ENCODE measurements around the gene PHACTR2. TPM values are rescaled to one million over a fixed set of nuclear protein-coding genes. Genes with fewer than 3 reads are reported as not detected.
"Not testable (repeated sequence)": the region's sequence is repeated elsewhere in the genome, so short reads cannot be mapped to it uniquely, and the experiment has no call there.

Gene PHACTR2
- total RNA-seq, 1 experiment from 2014 or later: 39.8 TPM

DNA sequence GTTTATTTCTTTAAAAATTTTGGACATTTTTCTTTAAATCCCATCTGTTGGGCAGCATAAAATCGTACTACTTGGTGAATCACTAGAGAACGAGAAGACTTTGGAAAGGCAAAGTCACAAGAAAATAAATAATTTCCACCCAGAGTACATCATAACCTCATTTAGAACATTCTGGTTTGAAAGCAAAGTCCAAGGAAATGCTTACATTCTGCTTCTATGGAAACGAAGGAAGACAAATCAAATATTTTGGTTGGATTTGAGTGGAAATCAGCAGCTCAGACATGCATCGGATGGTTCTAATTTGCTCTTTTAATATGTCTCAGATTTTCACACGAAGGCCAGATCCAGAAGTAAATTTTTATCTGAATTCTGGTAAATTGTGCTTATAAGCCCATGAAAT, 104.7 kb downstream of the PHACTR2 start:
- Histone ChIP-seq H3K36me3 (ENCODE audit: low read depth) (peaks cover 12% of the 10 kb centered on the region; the same call in 1 of the 2 replicates), H3K4me3 (no peak overlapping the region), H3K27ac (no peak overlapping the region), H3K4me1 (replicated peaks; ENCODE audit: insufficient read depth) (no peaks in the 10 kb centered on the region), H3K27me3 (ENCODE audit: insufficient read depth, low read depth) (no peaks in the 10 kb centered on the region), H3K4me2 (no peak overlapping the region), H3K9me3 (ENCODE audit: insufficient read depth, low read depth) (peaks cover 9% of the 10 kb centered on the region), H4K20me1 (ENCODE audit: insufficient read depth) (no peaks in the 10 kb centered on the region), H2AFZ (no peak overlapping the region), H3K9me2 (ENCODE audit: insufficient read depth) (no peaks in the 10 kb centered on the region), H3F3A (ENCODE audit: insufficient read depth, low read depth) (no peaks in the 10 kb centered on the region), H3K79me2 (ENCODE audit: low read depth) (no peaks in the 10 kb centered on the region)
- no TSS peak for BruUV-seq (replicated peaks)
- DNase-seq: no peak
- no peak for TF ChIP-seq EZH2 (IDR thresholded peaks at IDR 0.05; ENCODE audit: low read depth)
- TF ChIP-seq, protein P1, sequence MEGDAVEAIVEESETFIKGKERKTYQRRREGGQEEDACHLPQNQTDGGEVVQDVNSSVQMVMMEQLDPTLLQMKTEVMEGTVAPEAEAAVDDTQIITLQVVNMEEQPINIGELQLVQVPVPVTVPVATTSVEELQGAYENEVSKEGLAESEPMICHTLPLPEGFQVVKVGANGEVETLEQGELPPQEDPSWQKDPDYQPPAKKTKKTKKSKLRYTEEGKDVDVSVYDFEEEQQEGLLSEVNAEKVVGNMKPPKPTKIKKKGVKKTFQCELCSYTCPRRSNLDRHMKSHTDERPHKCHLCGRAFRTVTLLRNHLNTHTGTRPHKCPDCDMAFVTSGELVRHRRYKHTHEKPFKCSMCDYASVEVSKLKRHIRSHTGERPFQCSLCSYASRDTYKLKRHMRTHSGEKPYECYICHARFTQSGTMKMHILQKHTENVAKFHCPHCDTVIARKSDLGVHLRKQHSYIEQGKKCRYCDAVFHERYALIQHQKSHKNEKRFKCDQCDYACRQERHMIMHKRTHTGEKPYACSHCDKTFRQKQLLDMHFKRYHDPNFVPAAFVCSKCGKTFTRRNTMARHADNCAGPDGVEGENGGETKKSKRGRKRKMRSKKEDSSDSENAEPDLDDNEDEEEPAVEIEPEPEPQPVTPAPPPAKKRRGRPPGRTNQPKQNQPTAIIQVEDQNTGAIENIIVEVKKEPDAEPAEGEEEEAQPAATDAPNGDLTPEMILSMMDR (conservative IDR thresholded peaks at IDR 0.05): no peak
- ChIA-PET CTCF (interaction anchor here (0.7 kb wide), 1 partner anchor 397 kb away, joined by 3 read pairs; no protein-coding TSS in a partner anchor), POLR2A (ENCODE audit: unreplicated experiment) (no interaction called here)
- intact Hi-C loops (cut with micrococcal nuclease; ENCODE audit: unreplicated experiment): no loop called here

DNA sequence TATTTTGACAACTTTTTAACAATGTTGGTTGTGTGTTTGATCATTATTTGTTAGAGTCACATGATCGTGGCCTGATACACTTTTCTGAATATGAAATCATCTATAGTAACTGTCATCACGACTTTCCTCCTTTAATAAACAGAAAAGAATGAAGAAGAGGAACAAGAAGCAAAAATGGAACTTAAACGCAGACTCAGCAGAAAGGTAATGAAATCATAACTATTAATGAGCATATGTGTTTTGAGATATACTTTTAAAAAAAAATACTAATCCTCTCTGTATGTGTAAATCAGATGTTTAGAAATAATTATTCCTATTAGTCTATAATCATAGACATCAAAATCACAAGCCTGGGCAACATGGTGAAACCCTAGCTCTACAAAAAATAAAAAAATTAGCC, 105.3 kb downstream of the PHACTR2 start:
- H3K4me2 ChIP-seq: no peak overlapping the region

DNA sequence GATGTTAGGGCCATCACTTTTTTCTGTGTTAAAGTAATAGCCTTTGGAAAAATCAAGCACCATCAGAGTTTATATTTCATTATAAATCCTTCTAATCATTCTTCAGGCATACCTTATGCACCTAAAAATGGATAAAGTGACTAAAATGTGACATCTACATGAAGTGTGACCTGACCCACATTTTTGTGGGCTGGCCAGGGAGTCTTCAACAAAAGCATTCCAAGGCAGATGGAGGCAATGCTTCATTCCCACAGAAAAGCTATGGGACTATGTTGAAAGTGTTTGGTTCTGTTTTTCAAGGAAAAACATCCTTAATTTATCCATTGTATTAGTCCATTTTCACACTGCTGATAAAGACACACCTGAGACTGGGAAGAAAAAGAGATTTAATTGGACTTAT, 106.6 kb downstream of the PHACTR2 start:
- Histone ChIP-seq H3K79me2 (ENCODE audit: low read depth) (no peaks in the 10 kb centered on the region), H3K36me3 (ENCODE audit: low read depth) (peaks cover 12% of the 10 kb centered on the region; the same call in 1 of the 2 replicates), H3K4me3 (no peak overlapping the region), H3K9me2 (ENCODE audit: insufficient read depth) (no peaks in the 10 kb centered on the region), H3K9me3 (ENCODE audit: insufficient read depth, low read depth) (peaks cover 9% of the 10 kb centered on the region), H3F3A (ENCODE audit: insufficient read depth, low read depth) (no peaks in the 10 kb centered on the region), H4K20me1 (ENCODE audit: insufficient read depth) (no peaks in the 10 kb centered on the region), H2AFZ (no peak overlapping the region), H3K4me2 (no peak overlapping the region), H3K4me1 (replicated peaks; ENCODE audit: insufficient read depth) (no peaks in the 10 kb centered on the region), H3K27me3 (ENCODE audit: insufficient read depth, low read depth) (no peaks in the 10 kb centered on the region), H3K27ac (no peak overlapping the region)
- BruUV-seq (replicated peaks): no TSS peak
- intact Hi-C loops (cut with micrococcal nuclease; ENCODE audit: unreplicated experiment): no loop called here
- TF ChIP-seq EZH2 (IDR thresholded peaks at IDR 0.05; ENCODE audit: low read depth): no peak
- TF ChIP-seq, protein P1 (conservative IDR thresholded peaks at IDR 0.05): no peak
- ChIA-PET POLR2A (ENCODE audit: unreplicated experiment) (no interaction called here), CTCF (no interaction called here)
- no peak for DNase-seq

More for the DNA sequence above, 105.3 kb downstream of the PHACTR2 start:
- no peaks in the 10 kb centered on the region for H3K79me2 ChIP-seq (ENCODE audit: low read depth)
- TF ChIP-seq, protein P1 (conservative IDR thresholded peaks at IDR 0.05): no peak
- TF ChIP-seq EZH2 (IDR thresholded peaks at IDR 0.05; ENCODE audit: low read depth): no peak
- H3K9me3 ChIP-seq (ENCODE audit: insufficient read depth, low read depth): peaks cover 9% of the 10 kb centered on the region
- H3F3A ChIP-seq (ENCODE audit: insufficient read depth, low read depth): no peaks in the 10 kb centered on the region
- no peaks in the 10 kb centered on the region for H3K9me2 ChIP-seq (ENCODE audit: insufficient read depth)
- H2AFZ ChIP-seq: no peak overlapping the region
- H3K27me3 ChIP-seq (ENCODE audit: insufficient read depth, low read depth): no peaks in the 10 kb centered on the region
- ChIA-PET POLR2A (ENCODE audit: unreplicated experiment) (no interaction called here), CTCF (no interaction called here)
- DNase-seq: no peak
- H3K36me3 ChIP-seq (ENCODE audit: low read depth): peaks cover 12% of the 10 kb centered on the region; the same call in 1 of the 2 replicates
- no peaks in the 10 kb centered on the region for H3K4me1 ChIP-seq (replicated peaks; ENCODE audit: insufficient read depth)
- no peak overlapping the region for H3K4me3 ChIP-seq
- no peaks in the 10 kb centered on the region for H4K20me1 ChIP-seq (ENCODE audit: insufficient read depth)
- no peak overlapping the region for H3K27ac ChIP-seq
- BruUV-seq (replicated peaks): no TSS peak
- intact Hi-C loops (cut with micrococcal nuclease; ENCODE audit: unreplicated experiment): no loop called here

DNA sequence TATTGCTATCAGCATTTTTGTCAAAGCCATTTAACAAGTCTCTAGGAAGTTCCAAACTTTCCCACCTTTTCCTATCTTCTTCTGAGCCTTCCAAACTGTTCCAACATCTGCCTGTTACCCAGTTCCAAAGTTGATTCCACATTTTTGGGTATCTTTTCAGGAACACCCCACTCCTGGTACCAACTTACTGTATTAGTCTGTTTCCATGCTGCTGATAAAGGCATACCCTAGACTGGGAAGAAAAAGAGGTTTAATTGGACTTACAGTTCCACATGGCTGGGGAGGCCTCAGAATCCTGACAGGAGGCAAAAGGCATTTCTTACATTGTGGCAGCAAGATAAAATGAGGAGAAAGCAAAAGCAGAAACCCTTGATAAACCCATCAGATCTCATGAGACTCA, 108.6 kb downstream of the PHACTR2 start:
- DNase-seq; H3K79me2 ChIP-seq (ENCODE audit: low read depth); H3K4me3 ChIP-seq; H3F3A ChIP-seq (ENCODE audit: insufficient read depth, low read depth); H3K27me3 ChIP-seq (ENCODE audit: insufficient read depth, low read depth); H3K4me2 ChIP-seq; POLR2A ChIA-PET (ENCODE audit: unreplicated experiment); H4K20me1 ChIP-seq (ENCODE audit: insufficient read depth); H3K9me2 ChIP-seq (ENCODE audit: insufficient read depth); H2AFZ ChIP-seq; intact Hi-C loops (cut with micrococcal nuclease; ENCODE audit: unreplicated experiment); H3K27ac ChIP-seq; H3K4me1 ChIP-seq (replicated peaks; ENCODE audit: insufficient read depth); H3K9me3 ChIP-seq (ENCODE audit: insufficient read depth, low read depth); BruUV-seq (replicated peaks); CTCF ChIA-PET: not testable (repeated sequence)
- H3K36me3 ChIP-seq (ENCODE audit: low read depth): 0 out of 2 replicates have a peak, but pooled peaks cover 12% of the 10 kb centered on the region
